HG02610 (cell line): ENCODE measurements around the gene CFAP97D2.
A peak's percentile ranks its signal among the peaks of the same experiment; 100 is the strongest.
"Not testable (repeated sequence)": the region's sequence is repeated elsewhere in the genome, so short reads cannot be mapped to it uniquely, and the experiment has no call there.

Experiments
- ATAC-seq: cut with Tn5 transposase; IDR thresholded peaks from one replicate; pipeline ENCODE4 v1.9.1; 2021; ENCODE audit warnings: mild to moderate bottlenecking, moderate library complexity; ENCODE audit not compliant: unreplicated experiment

The CFAP97D2 gene

DNA sequence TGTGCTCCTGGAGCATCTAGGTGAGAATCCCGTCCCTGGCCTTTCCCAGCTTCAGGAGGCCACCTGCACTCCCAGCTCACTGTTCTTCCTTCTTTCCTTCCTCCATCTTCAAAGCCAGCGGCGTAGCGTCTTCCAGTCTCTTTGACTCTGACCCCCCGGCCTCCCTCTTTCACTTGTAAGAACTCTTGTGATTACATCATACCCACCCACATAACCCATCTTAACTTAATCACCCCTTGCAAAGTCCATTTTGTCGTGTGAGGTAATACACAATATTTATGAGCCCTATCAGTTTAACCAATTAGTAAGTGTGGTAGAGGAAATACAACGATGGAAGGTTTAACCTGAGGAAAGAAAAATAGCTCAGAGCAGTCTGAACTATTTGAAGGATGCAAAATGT, 51.1 kb downstream of the CFAP97D2 start:
- ATAC-seq, result no peak

DNA sequence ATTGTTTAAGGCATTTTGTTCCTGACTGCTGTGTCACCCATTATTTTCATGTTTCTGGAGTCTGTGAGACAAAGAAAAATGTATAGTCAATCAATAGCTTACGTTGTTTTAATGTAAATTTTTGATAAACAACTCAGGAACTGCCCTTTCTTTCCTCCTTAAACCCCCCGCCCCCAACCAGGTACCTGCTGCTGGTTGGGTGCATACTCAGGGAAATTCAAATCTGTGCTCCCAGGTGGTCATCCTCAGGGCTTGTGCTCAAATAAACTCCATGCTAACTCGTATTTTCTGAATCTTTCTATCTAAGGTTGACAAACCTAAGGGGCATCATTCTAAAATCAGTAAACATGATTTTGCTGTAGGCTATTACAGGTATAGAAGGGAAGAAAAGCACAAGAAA, 51.5 kb downstream of the CFAP97D2 start:
- ATAC-seq, result no peak

DNA sequence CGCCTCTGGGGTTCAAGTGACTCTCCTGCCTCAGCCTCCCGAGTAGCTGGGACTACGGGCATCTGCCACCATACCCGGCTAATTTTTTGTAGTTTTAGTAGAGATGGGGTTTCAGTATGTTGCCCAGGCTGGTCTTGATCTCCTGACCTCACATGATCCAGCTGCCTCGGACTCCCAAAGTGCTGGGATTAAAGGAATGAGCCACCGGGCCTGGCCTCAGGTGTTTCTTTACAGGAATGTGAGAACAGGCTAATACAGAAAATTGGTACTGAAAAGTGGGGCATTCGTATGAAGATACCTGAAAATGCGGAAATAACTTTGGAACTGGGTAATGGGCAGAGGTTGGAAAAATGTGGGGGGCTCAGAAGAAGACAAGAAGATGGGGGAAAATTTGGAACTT, 52.8 kb downstream of the CFAP97D2 start:
- ATAC-seq, result no peak

DNA sequence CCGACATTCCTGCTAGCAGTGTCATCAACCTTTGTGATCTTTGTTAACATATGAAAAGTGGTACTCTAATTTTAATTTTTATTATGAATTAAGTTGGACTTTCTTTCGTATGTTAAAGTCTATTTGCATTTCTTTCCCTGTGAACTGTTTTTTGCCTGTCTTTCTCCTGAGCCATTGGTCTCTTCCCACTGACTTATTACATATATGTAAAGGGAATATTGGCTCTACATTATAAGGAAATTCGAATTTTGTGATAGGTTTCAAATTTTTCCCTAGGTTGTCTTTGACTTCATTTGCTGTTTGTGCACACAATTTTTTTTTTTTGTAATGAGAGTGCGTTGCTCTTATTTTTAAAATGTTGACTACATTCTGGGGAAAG, 55.2 kb downstream of the CFAP97D2 start:
- ATAC-seq, result no peak

DNA sequence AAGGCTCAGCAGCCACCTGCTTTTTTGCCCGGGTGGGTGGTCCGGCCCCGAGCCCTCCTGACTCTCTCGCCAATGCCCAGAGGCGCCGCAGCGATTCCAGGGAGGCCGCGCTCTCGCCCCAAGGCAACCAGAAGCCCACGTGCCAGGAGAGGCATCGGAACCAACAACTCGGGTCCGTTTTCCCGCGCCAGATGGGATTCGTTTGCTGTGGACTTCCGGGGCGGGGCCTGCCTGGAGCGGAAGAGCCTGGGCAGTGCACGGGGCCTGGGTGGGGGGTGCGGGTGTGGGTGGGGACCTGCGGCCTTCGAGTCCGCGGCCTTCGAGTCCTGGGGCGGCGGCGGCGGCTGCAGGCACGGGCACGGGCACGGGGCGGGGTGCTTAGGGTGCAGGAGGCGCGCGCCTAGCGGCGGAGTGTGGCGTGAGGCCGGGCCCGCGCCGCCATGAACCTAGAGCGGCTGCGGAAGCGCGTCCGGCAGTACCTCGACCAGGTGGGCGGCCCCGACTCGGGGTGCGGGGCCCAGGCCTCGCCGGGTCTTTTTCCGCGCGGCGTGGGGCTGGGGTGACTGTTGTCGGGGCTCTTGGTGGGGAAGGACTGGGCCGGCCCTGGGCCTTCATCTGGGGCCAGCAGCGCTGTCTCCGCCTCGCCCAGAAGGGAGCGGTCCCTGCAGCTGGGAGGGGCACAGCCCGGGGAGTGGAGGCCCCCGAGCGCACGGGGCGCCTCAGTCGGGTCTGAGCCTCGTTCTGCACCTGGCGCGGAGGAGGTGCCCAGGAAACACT, 55.8 kb downstream of the CFAP97D2 start, which contains the start of gene CDC16:
CDC16 (plus strand) TSS at position 253 of the 777 bp plus-strand sequence; CDS start at position 441, 188 bp downstream.
- ATAC-seq, result peak; percentile 91

DNA sequence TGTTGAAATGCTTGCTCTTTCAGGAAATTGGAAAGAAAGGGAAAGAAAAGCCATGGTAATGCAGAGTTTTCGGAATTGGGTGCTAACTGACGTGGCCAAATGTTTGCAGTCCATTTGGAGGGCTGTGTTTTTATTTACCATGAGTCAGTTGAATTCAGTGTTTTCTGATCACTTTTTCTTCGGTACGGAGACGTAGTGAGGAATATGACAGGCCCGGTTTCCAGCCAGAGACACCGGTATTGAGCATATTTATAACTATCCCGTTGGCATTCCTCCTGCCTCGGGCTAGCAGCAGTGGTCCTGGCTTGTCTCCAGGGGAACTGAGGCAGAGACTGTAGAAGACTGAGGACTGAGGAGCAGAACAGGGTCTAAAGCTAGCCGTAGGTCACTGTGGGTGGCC, 56.6 kb downstream of the CFAP97D2 start:
- ATAC-seq, result no peak

DNA sequence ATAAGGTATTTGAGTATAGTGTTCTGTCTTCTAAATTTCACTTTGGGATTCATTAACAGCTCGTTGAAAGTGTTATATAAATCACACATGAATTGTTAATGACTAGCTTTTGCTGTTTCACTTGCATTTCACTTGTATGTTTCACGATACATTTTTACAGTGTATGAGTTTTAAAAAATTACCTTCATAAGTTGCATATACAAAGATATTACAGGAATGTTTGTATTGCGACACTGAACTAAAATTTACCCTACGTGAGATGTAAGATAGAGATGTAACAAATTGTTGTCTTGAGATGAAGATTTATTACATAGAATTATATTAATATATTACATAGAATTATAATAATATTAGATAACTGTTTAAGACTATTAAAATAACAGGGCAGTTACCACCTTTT, 57.2 kb downstream of the CFAP97D2 start:
- no peak for ATAC-seq

DNA sequence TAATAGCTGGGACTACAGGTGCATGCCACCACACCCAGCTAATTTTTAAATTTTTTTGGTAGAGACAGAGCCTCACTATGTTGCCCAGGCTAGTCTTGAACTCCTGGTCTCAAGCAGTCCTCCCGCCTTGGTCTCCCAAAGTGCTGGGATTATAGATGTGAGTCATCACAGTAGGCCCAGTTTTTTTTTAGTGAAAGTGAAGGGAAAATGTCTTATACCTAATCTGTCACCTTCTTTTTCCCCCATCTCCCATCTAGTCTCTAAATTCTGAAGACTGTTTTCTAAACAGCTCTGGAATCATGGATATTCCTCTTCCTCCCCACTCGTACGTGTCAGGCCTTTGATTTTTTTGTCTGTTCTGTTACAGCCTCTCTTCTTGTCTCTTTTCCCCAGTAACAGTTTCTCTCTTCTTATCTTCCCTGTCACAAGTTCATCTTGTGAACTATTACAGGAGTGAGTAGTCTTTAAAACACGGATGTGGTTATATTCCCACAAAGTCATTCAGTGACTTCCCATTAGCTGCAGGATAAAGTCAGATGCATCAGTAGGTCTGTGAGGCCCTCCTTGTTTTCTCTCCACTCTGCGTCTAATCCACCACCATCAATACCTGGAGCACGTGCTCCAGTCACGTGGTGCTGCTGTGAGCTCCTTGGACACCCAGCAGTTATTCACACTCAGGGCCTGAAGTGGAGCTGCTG, 58.5 kb downstream of the CFAP97D2 start:
- ATAC-seq, result no peak

DNA sequence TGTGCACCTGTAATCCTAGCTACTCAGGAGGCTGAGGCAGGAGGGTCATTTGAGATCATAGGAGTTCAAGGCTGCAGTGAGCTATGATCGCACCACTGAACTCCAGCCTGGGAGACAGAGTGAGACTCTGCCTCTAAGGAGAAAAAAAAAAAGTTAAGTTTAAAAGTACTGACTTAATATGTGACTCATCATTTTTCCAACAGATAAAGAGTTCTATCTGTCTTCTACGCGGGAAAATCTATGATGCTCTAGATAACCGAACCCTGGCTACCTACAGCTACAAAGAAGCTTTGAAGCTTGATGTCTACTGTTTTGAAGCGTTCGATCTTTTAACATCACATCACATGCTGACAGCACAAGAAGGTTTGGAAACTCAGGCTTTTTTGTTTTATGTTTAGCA, 62.9 kb downstream of the CFAP97D2 start:
- no peak for ATAC-seq

DNA sequence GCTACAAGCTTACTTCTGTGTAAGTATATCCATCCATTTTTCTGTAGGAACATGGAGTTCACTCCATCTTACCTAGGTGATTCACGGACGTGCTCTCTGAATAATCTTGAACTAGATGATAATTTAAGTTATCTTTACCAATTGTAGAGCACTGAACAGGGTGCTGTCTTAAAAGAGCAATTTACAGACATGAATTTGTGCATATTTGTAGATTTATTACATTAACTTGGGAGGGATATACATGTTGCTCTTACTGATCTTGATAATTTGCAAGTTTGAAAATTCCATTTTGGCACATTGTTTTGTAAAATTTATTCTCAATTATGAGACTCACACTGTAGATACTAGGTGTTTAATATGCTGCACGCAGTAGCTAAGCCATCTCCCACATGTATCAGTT, 64.9 kb downstream of the CFAP97D2 start:
- ATAC-seq, result no peak

DNA sequence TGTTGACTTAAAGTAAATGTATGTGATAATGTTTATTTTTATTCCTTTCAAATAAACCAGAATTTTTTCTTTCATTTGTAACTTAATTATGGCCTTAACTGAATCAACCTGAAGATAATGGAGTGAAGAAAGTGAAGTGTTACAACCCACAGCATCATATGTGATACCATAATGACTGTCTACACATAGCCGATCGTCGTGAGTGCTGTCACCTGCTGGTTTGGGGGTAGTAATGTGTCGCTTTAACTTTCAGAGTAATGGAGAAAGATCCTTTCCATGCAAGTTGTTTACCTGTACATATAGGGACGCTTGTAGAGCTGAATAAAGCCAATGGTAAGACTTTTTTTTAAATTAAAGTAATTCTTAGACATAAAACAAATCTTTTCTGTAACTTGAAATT, 65.6 kb downstream of the CFAP97D2 start:
- no peak for ATAC-seq

DNA sequence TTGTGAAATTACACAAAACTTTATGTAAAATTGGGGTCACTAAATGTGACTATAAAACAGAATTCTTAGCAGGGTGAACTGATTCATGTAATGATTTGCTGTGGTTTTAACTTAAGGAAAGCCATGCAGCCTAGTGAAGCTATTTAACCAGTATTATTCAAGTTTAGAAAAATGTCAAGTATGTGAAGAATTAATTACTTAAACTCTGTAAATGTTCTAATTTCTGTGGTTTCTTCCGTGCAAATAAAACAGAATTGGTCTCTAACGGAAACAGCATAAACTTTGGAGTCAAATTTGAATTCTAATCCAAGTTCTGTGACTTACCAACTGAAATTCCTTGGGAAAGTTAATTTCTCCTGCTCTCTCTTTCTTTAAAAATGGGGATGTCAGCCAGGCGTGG, 69.0 kb downstream of the CFAP97D2 start:
- ATAC-seq, result no peak

DNA sequence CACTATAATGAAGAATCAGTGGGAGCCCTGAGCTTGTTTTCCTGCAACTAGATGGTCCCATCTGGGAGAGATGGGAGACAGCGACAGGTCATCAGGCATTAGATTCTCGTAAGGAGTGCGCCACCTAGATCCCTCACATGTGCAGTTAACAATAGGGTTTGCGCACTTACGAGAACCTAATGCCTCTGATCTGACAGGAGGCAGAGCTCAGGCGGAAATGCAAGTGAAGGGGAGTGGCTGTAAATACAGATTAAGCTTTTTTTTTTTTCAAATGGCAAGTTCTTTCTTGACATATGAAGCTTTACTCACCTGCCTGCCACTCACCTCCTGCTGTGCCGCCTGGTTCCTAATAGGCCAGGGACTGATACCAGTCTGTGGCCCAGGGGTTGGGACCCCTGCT, 70.0 kb downstream of the CFAP97D2 start:
- ATAC-seq, result no peak

DNA sequence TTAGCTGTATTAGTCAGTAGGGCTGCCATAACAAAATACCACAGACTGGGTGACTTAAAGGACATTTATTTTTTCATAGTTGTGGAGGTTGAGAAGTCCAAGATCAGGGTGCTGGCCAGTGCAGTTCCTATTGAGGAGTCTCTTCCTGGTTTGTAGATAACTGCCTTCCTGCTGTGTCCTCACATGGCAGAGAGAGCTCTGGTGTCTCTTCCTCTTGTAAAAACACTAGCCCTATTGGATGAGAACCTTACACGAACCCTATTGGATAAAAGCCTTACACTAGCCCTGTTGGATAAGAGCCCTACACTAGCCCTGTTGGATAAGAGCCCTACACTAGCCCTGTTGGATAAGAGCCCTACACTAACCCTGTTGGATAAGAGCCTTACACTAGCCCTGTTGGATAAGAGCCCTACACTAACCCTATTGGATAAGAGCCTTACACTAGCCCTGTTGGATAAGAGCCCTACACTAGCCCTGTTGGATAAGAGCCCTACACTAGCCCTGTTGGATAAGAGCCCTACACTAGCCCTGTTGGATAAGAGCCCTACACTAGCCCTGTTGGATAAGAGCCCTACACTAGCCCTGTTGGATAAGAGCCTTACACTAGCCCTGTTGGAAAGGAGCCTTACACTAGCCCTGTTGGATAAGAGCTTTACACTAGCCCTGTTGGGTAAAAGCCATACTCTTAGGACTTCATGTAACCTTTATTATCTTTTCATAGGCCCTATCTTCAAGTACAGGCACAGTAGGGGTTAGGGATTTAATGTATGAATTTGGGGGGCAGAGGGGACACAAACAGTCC, 72.8 kb downstream of the CFAP97D2 start:
- not testable (repeated sequence) for ATAC-seq

DNA sequence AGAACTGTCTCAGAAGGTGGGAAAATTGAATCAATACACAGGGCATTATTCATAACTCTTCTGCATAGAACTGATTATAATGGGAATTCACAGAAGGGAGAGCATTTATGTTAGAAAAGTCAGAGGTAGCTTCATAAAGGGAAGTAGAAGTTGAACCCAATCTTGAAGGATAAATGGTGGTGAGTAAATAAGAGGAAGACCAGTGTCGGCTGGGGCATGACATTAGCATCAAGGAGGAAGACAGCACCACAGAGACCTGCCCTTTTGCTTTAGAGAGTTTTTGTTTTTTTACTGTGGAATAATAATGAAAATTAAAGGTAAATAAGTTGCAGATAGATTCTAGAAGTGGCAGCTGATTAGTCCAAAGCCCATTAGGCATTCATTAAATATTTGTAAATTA, 77.5 kb downstream of the CFAP97D2 start:
- no peak for ATAC-seq

DNA sequence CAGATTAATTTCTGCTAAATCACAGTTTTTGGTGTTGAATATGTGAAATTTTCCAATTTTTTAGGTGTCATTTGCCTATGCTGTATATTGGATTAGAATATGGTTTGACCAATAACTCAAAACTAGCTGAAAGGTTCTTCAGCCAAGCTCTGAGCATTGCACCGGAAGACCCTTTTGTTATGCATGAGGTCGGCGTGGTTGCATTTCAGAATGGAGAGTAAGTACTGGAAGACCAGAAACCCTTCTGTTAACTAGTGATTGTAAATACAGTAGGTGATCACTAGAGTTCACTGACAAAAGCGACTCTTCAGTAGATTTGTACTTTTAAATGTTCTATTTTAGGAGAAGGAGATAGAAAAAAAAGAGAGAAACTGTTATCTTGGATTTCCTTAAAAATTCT, 78.0 kb downstream of the CFAP97D2 start:
- ATAC-seq, result no peak

DNA sequence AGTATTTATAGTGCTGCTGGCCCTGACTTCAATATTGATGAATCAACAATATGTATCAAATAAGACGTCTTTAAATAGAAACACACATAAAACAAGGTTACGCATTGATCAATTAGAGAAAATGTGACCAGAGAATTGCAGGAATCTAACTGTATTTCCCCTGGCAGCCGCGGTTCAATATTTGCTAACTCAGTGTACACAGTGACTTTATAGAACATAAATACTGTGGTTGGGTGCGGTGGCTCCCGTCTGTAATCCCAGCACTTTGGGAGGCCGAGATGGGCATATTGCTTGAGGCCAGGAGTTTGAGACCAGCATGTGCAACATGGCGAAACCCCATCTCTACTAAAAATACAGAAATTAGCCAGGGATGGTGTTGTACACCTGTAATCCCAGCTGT, 79.5 kb downstream of the CFAP97D2 start:
- no peak for ATAC-seq

DNA sequence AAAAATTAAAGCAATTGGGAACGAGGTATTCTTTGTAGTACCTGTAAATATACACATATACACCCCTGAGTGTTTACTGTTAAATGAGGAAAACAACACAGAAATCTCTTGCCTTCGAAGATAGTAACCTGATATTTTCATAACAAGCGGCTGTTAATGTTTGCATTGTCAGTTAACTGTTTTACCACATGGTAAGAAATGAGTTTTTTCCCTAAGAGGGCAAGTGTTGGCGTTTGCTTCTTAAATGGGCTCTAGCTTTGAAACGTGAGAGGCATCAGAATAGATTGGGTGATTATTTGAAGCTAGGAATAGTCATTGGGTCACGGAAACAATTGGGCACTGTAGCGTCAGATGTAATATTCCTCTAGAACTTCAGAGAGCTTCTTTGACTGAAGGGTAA, 80.3 kb downstream of the CFAP97D2 start:
- no peak for ATAC-seq

DNA sequence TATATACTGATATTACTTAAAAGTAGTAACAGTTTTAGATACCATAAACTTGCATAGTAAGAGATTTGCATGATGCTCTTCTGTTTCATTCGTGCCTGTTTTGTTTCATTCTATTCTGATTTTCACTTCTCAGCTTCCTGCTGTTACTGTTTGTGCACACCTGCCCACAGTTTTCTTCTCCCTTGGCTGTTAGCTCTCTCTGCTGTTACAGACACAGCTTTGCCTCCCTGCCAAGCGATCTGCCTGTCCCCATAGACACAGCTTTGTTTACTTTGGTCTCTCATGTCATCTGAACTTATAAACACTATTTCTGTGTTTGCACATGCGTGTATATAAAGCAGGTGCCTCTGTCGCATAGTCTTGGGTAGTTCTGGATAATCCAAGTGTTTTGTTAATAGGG, 80.9 kb downstream of the CFAP97D2 start:
- no peak for ATAC-seq

DNA sequence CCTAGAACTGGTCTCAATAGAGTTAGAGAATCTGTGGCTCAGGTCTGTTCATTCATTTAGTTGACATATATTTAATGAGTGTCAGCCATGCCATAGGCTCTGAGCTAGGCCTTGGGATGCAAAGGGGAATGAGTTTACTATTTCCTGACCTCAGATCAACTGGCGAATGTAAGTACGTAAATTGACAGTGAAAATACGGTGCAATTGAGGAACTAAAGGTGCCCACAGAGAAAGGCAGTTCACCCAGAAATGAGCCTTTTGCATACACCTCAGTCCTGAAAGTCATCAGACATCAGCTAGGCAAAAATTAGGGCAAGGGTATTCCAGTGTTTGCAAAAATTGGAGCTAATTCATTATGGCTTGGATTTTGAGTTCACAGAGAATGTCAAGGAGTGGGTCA, 81.8 kb downstream of the CFAP97D2 start:
- ATAC-seq, result no peak

DNA sequence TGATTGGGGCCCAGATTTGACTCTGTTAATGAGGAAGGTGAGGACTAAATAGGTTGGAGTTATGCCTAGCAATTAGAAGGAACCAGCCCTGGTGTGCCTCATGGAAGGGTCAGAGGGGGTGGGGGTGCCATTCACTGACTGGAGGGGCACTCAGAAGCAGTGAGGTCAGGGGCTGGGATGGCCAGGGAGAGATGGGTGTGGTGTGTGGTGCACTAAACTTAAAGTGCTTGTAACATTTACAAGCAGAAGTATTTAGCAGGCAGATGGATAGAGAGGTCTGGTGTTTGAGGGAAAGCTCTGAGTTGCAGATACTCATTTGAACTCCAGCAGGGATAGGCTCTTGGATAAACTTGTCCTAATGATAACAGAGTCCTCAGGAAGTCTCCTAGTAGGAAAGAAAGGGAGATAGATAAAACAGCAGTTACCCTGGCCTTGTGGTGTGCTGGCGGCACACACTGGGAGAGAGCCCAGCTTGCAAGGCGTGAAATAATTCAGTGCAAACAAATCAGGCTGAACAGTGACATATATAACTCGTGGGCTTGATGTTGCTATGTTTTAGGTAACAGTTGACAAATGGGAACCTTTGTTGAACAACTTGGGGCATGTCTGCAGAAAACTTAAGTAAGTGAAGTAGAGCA, 82.4 kb downstream of the CFAP97D2 start:
- ATAC-seq, result no peak
